K562 (cell line): Measurements from ENCODE around the gene IRF2. TPM values are rescaled to one million over a fixed set of nuclear protein-coding genes. Genes with fewer than 3 reads are reported as not detected.

Source experiments
- ATAC-seq: fragments of 200-7000 bp; cut with Tn5 transposase; 3 replicates; pipeline ENCODE4 v1.9.1; 2020; ENCODE audit warnings: moderate library complexity
- BruUV-seq: library from RNA; stranded (reverse); fragments of 400-500 nt; replicated peaks from 2 replicates; lab custom pipeline; 2021; lab: Mats Ljungman, UMichigan
- CTCF ChIA-PET: fragments of 300-600 bp; formaldehyde crosslinking; extraction: SDS; loops from one replicate; lab custom pipeline; 2021; ENCODE audit warnings: low intra/inter-chr PET ratio; lab: Yijun Ruan, JAX
- POLR2A ChIA-PET: fragments of 300-600, 350-650 bp; sonication (Branson Sonifier 250); formaldehyde crosslinking; extraction: SDS; loops from one replicate; lab custom pipeline; 2021; ENCODE audit warnings: antibody characterized with exemption, inconsistent platforms; lab: Yijun Ruan, JAX
- DNase-seq, 4 experiments: peaks; one replicate each; pipeline versions ENCODE4 v3.0.0 to v3.0.0-alpha.2; 2011 to 2018; ENCODE audit warnings: low spot score in 3 of 4, mixed read lengths in 3 of 4; ENCODE audit errors: extremely low read depth in 1 of 4
- FAIRE-seq: peaks from 2 replicates; lab custom pipeline; 2011; peaks lifted over from hg19 to GRCh38; lab: Jason Lieb, UNC
- H2AFZ ChIP-seq: 2 replicates; pipeline ENCODE4 v1.6.0; 2011; ENCODE audit warnings: low read depth, low read length, control low read depth, inconsistent platforms
- H3K27ac ChIP-seq: fragments of 200-600 bp; 3 replicates; pipeline ENCODE4 v1.8.0; 2011; ENCODE audit warnings: low read depth, mild to moderate bottlenecking, control low read depth, inconsistent platforms, low read length, moderate library complexity, mixed read lengths; ENCODE audit errors: extremely low read depth
- H3K27me3 ChIP-seq, 2 experiments: fragments of 300-600 bp in 1 of 2; 2 replicates in 1 of 2; 3 replicates in 1 of 2; pipeline versions ENCODE4 v1.6.0 to v1.8.0; 2011; ENCODE audit warnings: inconsistent platforms in 2 of 2, low read length in 2 of 2, mild to moderate bottlenecking in 1 of 2, mixed read lengths in 1 of 2, moderate library complexity in 1 of 2; ENCODE audit not compliant: control insufficient read depth in 2 of 2, insufficient read depth in 2 of 2
- H3K36me3 ChIP-seq: fragments of 300-600 bp; 3 replicates; pipeline ENCODE4 v1.8.0; 2011; ENCODE audit warnings: mild to moderate bottlenecking, low read length, inconsistent platforms; ENCODE audit not compliant: control insufficient read depth, insufficient read depth
- H3K4me1 ChIP-seq, 2 experiments: fragments of 200-600 bp in 1 of 2; replicated peaks in 1 of 2; 2 replicates in 1 of 2; 3 replicates in 1 of 2; pipeline versions ENCODE4 v1.5.1 to v1.8.0; 2011; ENCODE audit warnings: inconsistent platforms in 2 of 2, low read length in 2 of 2, mild to moderate bottlenecking in 1 of 2, mixed read lengths in 1 of 2, moderate library complexity in 1 of 2; ENCODE audit not compliant: control insufficient read depth in 2 of 2, insufficient read depth in 2 of 2
- H3K4me2 ChIP-seq: 2 replicates; pipeline ENCODE4 v1.6.1; 2011; ENCODE audit warnings: low read length, control low read depth, inconsistent platforms, mixed read lengths; ENCODE audit not compliant: insufficient read depth
- H3K4me3 ChIP-seq: fragments of 200-600 bp; sonication (generic), shearing (Covaris generic); 2 replicates; pipeline ENCODE4 v1.5.1; 2016; ENCODE audit warnings: control low read depth, inconsistent platforms
- H3K79me2 ChIP-seq: fragments of 200-600 bp; 3 replicates; pipeline ENCODE4 v1.8.0; 2011; ENCODE audit warnings: low read length, inconsistent platforms; ENCODE audit not compliant: control insufficient read depth, insufficient read depth
- H3K9ac ChIP-seq, 2 experiments: 2 replicates each; pipeline versions ENCODE4 v1.6.0 to v1.6.1; 2011; ENCODE audit warnings: low read depth in 2 of 2, low read length in 2 of 2, control low read depth in 1 of 2, inconsistent platforms in 1 of 2, mild to moderate bottlenecking in 1 of 2, mixed read lengths in 1 of 2; ENCODE audit not compliant: insufficient read depth in 1 of 2
- H3K9me1 ChIP-seq: one replicate; pipeline ENCODE4 v1.6.0; 2011; ENCODE audit warnings: inconsistent platforms, mild to moderate bottlenecking, low read length, moderate library complexity; ENCODE audit not compliant: control insufficient read depth, insufficient read depth
- H3K9me3 ChIP-seq: replicated peaks from 2 replicates; pipeline ENCODE4 v1.5.1; 2011; ENCODE audit warnings: low read depth, low read length, inconsistent platforms; ENCODE audit not compliant: control insufficient read depth, insufficient read depth
- H4K20me1 ChIP-seq: replicated peaks from 2 replicates; pipeline ENCODE4 v1.6.1; 2011; ENCODE audit warnings: low read length, inconsistent platforms, mixed read lengths; ENCODE audit not compliant: control insufficient read depth, insufficient read depth
- CBX5 ChIP-seq: IDR thresholded peaks from 2 replicates; pipeline ENCODE4 v1.6.1; 2014; ENCODE audit warnings: low read depth, borderline replicate concordance
- CLOCK ChIP-seq: fragments of 250-450 bp; sonication (Bioruptor Pico); IDR thresholded peaks from 2 replicates; pipeline ENCODE4 v1.4.0; 2020; ENCODE audit warnings: mild to moderate bottlenecking, moderate library complexity, borderline replicate concordance
- E2F6 ChIP-seq, 2 experiments: IDR thresholded peaks; 2 replicates each; pipeline ENCODE4 v1.6.1; 2011; ENCODE audit warnings: borderline replicate concordance in 1 of 2, control low read depth in 1 of 2, low read depth in 1 of 2, low read length in 1 of 2, mild to moderate bottlenecking in 1 of 2, mixed read lengths in 1 of 2, moderate library complexity in 1 of 2; ENCODE audit not compliant: insufficient read depth in 1 of 2, insufficient read length in 1 of 2, poor library complexity in 1 of 2, severe bottlenecking in 1 of 2; ENCODE audit errors: extremely low read depth in 1 of 2
- KDM5B ChIP-seq: fragments of 200-600 bp; sonication (generic); IDR thresholded peaks from 2 replicates; pipeline ENCODE4 v1.6.1; 2012; ENCODE audit warnings: low read depth, mild to moderate bottlenecking, moderate library complexity, low read length, control low read depth, inconsistent platforms; ENCODE audit not compliant: insufficient replicate concordance
- PHF20 ChIP-seq: fragments of 450-650 bp; IDR thresholded peaks from 2 replicates; pipeline ENCODE4 v1.6.1; 2018; ENCODE audit not compliant: partially characterized antibody
- SRSF3 ChIP-seq: fragments of 200-400 bp; formaldehyde crosslinking; IDR thresholded peaks from 2 replicates; pipeline ENCODE4 v1.6.1; 2016; ENCODE audit warnings: mild to moderate bottlenecking, low read length, moderate library complexity; ENCODE audit not compliant: insufficient read depth
- ZNF766 ChIP-seq: fragments of 200-800 bp; sonication (Bioruptor generic); conservative IDR thresholded peaks from 2 replicates; pipeline ENCODE4 v1.6.1; 2016; ENCODE audit warnings: missing genetic modification characterization, missing compliant biosample characterization
- WGBS: fragments of 100-300 bp; shearing (Covaris generic); methylation state at CpG from one replicate; pipeline ENCODE4 v1.1.6; 2016; ENCODE audit warnings: low coverage, mixed read lengths; ENCODE audit not compliant: insufficient coverage; ENCODE audit errors: missing lambda C conversion rate; 5-methylcytosine and 5-hydroxymethylcytosine counted together
- in situ Hi-C: fragments of 300-500 bp; cut with MboI; formaldehyde crosslinking; loops from 4 replicates; pipeline ENCODE4 v1.15.0; 2018; ENCODE audit warnings: inconsistent platforms, mixed read lengths
- intact Hi-C: fragments of 100-400 bp; cut with micrococcal nuclease; formaldehyde crosslinking; loops from 2 replicates; pipeline ENCODE4 v1.14.2; 2022
- polyA plus RNA-seq, 8 experiments: library from polyadenylated mRNA; depleted of rRNA in 4 of 8; stranded (reverse) in 5 of 8; unstranded in 3 of 8; fragments of >200 nt; fragmentation: Nextera tagmentation in 2 of 8; fragmentation: Illumina TruSeq in 1 of 8; extraction: Ambion mirVana in 2 of 8; extraction: Trizol in 1 of 8; gene quantifications; 2 replicates each; pipeline versions ENCODE4 v1.2.1 to v1.2.3, GENCODE V29; 2011 to 2014; ENCODE audit warnings: inconsistent platforms in 1 of 8, missing spikeins in 1 of 8
- total RNA-seq, 7 experiments: library from RNA; depleted of rRNA in 6 of 7; stranded (reverse); fragments of >200 nt in 6 of 7; fragmentation: Illumina TruSeq in 2 of 7; extraction: Trizol in 2 of 7; gene quantifications; 2 replicates each; pipeline versions ENCODE4 v1.2.1 to v1.2.3, GENCODE V29; 2011 to 2021; ENCODE audit warnings: low replicate concordance in 1 of 7
- TF ChIP-seq, protein P1 (sequence below): fragments of 450-650 bp; formaldehyde crosslinking; IDR thresholded peaks from 2 replicates; pipeline ENCODE4 v1.4.0; 2020; ENCODE audit warnings: mild to moderate bottlenecking, moderate library complexity

IRF2 gene
- total and polyA plus RNA-seq, 9 of the 15 experiments (the other 6 are each of a cell fraction or from before 2014, with no cell fraction given) = 7.1 to 17.1 (median 11.3) TPM

GRCh38 chr4:184475498-184475897, 1.1 kb upstream of the IRF2 start:
- no peak for ATAC-seq
- no peaks in the 10 kb centered on the region for H3K27me3 ChIP-seq
- H3K36me3 ChIP-seq = peaks cover 9% of the 10 kb centered on the region; the same call in 1 of the 3 replicates
- WGBS = 11% methylated on average over 6 of the region's 6 CpGs
- intact Hi-C loops (no loop called here), in situ Hi-C loops (no loop called here)
- H3K4me3 ChIP-seq = peak overlapping the region; percentile 92
- H2AFZ ChIP-seq = peak overlapping the region; percentile 82; the same call in 1 of the 2 replicates
- ChIA-PET CTCF (interaction anchor here (0.6 kb wide), 1 partner anchor 216 kb away, joined by 4 read pairs; no protein-coding TSS in a partner anchor), POLR2A (interaction anchor here (0.6 to 1.6 kb wide), 4 partner anchors 24 to 257 kb away, joined by 3 to 4 read pairs (median 4); no protein-coding TSS in a partner anchor)
- no peaks in the 10 kb centered on the region for H3K9me1 ChIP-seq
- peak; percentile 49 for FAIRE-seq
- H3K9ac ChIP-seq = peak overlapping the region; percentile 90 to 95; a peak in 3 of 4 replicates
- H3K9me3 ChIP-seq = no peaks in the 10 kb centered on the region
- peaks cover 21 to 23% of the 10 kb centered on the region in 2 experiments for H3K4me1 ChIP-seq
- peak overlapping the region; percentile 93 for H3K27ac ChIP-seq
- peaks cover 58% of the 10 kb centered on the region for H3K79me2 ChIP-seq
- BruUV-seq = no TSS peak
- H3K4me2 ChIP-seq = peak overlapping the region; percentile 96
- H4K20me1 ChIP-seq = 0 out of 2 replicates have a peak, but pooled peaks cover 3% of the 10 kb centered on the region
- no peak for DNase-seq
- peak; percentile 6 for TF ChIP-seq KDM5B
- TF ChIP-seq CBX5 = no peak

GRCh38 chr4:184475096-184475461, 729 bp upstream of the IRF2 start:
- intact Hi-C loops (no loop called here), in situ Hi-C loops (no loop called here)
- Histone ChIP-seq H4K20me1 (0 out of 2 replicates have a peak, but pooled peaks cover 3% of the 10 kb centered on the region), H3K79me2 (peaks cover 62% of the 10 kb centered on the region), H3K27ac (peak overlapping the region; percentile 93), H3K9ac (peak overlapping the region; percentile 90 to 95), H3K4me2 (peak overlapping the region; percentile 96), H3K4me3 (peak overlapping the region; percentile 92), H3K36me3 (peaks cover 9% of the 10 kb centered on the region; the same call in 1 of the 3 replicates), H3K9me3 (no peaks in the 10 kb centered on the region), H3K27me3 (no peaks in the 10 kb centered on the region), H2AFZ (peak overlapping the region; percentile 82), H3K4me1 (peaks cover 21 to 23% of the 10 kb centered on the region in 2 experiments), H3K9me1 (no peaks in the 10 kb centered on the region)
- FAIRE-seq (peak; percentile 74), DNase-seq (peak; percentile 64 to 72 (median 71)), ATAC-seq (peak; percentile 55)
- POLR2A ChIA-PET = interaction anchor here (0.5 to 1.6 kb wide), 5 partner anchors 9 to 272 kb away, joined by 3 to 4 read pairs (median 3); no protein-coding TSS in a partner anchor
- CTCF ChIA-PET = interaction anchor here (0.6 kb wide), 1 partner anchor 216 kb away, joined by 4 read pairs; no protein-coding TSS in a partner anchor
- TSS peak; percentile 90 for BruUV-seq
- whole genome bisulfite sequencing = under 1% methylated on average over 17 of the region's 17 CpGs
- no peak for TF ChIP-seq PHF20
- TF ChIP-seq CLOCK (CRISPR knock-in tag) = no peak
- no peak for TF ChIP-seq SRSF3
- TF ChIP-seq, protein P1, sequence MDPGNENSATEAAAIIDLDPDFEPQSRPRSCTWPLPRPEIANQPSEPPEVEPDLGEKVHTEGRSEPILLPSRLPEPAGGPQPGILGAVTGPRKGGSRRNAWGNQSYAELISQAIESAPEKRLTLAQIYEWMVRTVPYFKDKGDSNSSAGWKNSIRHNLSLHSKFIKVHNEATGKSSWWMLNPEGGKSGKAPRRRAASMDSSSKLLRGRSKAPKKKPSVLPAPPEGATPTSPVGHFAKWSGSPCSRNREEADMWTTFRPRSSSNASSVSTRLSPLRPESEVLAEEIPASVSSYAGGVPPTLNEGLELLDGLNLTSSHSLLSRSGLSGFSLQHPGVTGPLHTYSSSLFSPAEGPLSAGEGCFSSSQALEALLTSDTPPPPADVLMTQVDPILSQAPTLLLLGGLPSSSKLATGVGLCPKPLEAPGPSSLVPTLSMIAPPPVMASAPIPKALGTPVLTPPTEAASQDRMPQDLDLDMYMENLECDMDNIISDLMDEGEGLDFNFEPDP = no peak
- no peak for TF ChIP-seq ZNF766 (CRISPR knock-in tag)
- no peak for TF ChIP-seq E2F6 (IDR thresholded peaks at IDR 0.05; ENCODE audit: borderline replicate concordance in 1 of 2, extremely low read depth in 1 of 2, insufficient read depth in 1 of 2, insufficient read length in 1 of 2, low read depth in 1 of 2, low read length in 1 of 2, poor library complexity in 1 of 2, severe bottlenecking in 1 of 2)
